SK-N-SH treated with all-trans-retinoic acid at 6 μM for 48 hours (cell line): ENCODE results near the gene SEMA5A.
"Not testable (repeated sequence)": the region's sequence is repeated elsewhere in the genome, so short reads cannot be mapped to it uniquely, and the experiment has no call there.

Source experiments
- ATAC-seq: fragments of 200-7000 bp; cut with Tn5 transposase; 3 replicates; pipeline ENCODE4 v1.9.1; 2020; ENCODE audit warnings: mild to moderate bottlenecking, moderate library complexity
- BACH2 ChIP-seq: fragments of 250-450 bp; sonication (Bioruptor Pico); IDR thresholded peaks from 2 replicates; pipeline ENCODE4 v1.9.0; 2021; ENCODE audit warnings: mild to moderate bottlenecking, borderline replicate concordance
- CSDC2 ChIP-seq: fragments of 250-450 bp; sonication (Bioruptor Pico); IDR thresholded peaks from 2 replicates; pipeline ENCODE4 v1.5.0; 2020; ENCODE audit warnings: mild to moderate bottlenecking, moderate library complexity
- ESRRG ChIP-seq: fragments of 250-450 bp; sonication (Bioruptor Pico); IDR thresholded peaks from 2 replicates; pipeline ENCODE4 v1.6.1; 2021; ENCODE audit warnings: mild to moderate bottlenecking
- GLIS3 ChIP-seq: fragments of 250-450 bp; sonication (Bioruptor Pico); IDR thresholded peaks from 2 replicates; pipeline ENCODE4 v1.5.0; 2020; ENCODE audit warnings: mild to moderate bottlenecking, moderate library complexity
- ISL1 ChIP-seq: fragments of 250-450 bp; sonication (Bioruptor Pico); IDR thresholded peaks from 2 replicates; pipeline ENCODE4 v2.1.2; 2022; ENCODE audit warnings: mild to moderate bottlenecking, moderate library complexity
- OSR1 ChIP-seq: fragments of 250-450 bp; sonication (Bioruptor Pico); IDR thresholded peaks from 2 replicates; pipeline ENCODE4 v1.8.0; 2022; ENCODE audit warnings: moderate library complexity, mild to moderate bottlenecking, inconsistent platforms
- PPARA ChIP-seq: fragments of 250-450 bp; sonication (Bioruptor Pico); IDR thresholded peaks from 2 replicates; pipeline ENCODE4 v1.5.0; 2020; ENCODE audit warnings: mild to moderate bottlenecking, borderline replicate concordance
- RARB ChIP-seq: fragments of 250-450 bp; sonication (Bioruptor Pico); IDR thresholded peaks from 2 replicates; pipeline ENCODE4 v1.8.0; 2021; ENCODE audit warnings: mild to moderate bottlenecking, moderate library complexity
- SNAI2 ChIP-seq: fragments of 250-450 bp; sonication (Bioruptor Pico); IDR thresholded peaks from 2 replicates; pipeline ENCODE4 v1.5.0; 2020; ENCODE audit warnings: mild to moderate bottlenecking, moderate library complexity
- TCF4 ChIP-seq: fragments of 250-450 bp; sonication (Bioruptor Pico); IDR thresholded peaks from 2 replicates; pipeline ENCODE4 v1.8.0; 2021; ENCODE audit warnings: mild to moderate bottlenecking, moderate library complexity, borderline replicate concordance
- TOX ChIP-seq: fragments of 250-450 bp; sonication (Bioruptor Pico); IDR thresholded peaks from 2 replicates; pipeline ENCODE4 v1.8.0; 2021; ENCODE audit warnings: mild to moderate bottlenecking, moderate library complexity, borderline replicate concordance
- ZC3H10 ChIP-seq: fragments of 250-450 bp; sonication (Bioruptor Pico); IDR thresholded peaks from 2 replicates; pipeline ENCODE4 v1.5.1; 2021; ENCODE audit warnings: mild to moderate bottlenecking, moderate library complexity
- ZFP3 ChIP-seq: fragments of 250-450 bp; sonication (Bioruptor Pico); IDR thresholded peaks from 2 replicates; pipeline ENCODE4 v1.5.0; 2020; ENCODE audit warnings: mild to moderate bottlenecking, moderate library complexity
- ZFP30 ChIP-seq: fragments of 450-650 bp; formaldehyde crosslinking; IDR thresholded peaks from 2 replicates; pipeline ENCODE4 v1.5.0; 2022; ENCODE audit warnings: mild to moderate bottlenecking, moderate library complexity
- ZNF565 ChIP-seq: fragments of 450-650 bp; formaldehyde crosslinking; conservative IDR thresholded peaks from 2 replicates; pipeline ENCODE4 v1.5.0; 2020; ENCODE audit warnings: low read depth, mild to moderate bottlenecking, moderate library complexity
- ZNF70 ChIP-seq: fragments of 450-650 bp; formaldehyde crosslinking; IDR thresholded peaks from 2 replicates; pipeline ENCODE4 v1.5.0; 2020; ENCODE audit warnings: mild to moderate bottlenecking, moderate library complexity
- ZNF8 ChIP-seq: fragments of 450-650 bp; formaldehyde crosslinking; IDR thresholded peaks from 2 replicates; pipeline ENCODE4 v1.5.0; 2020; ENCODE audit warnings: mild to moderate bottlenecking, moderate library complexity
- TF ChIP-seq, protein P1 (sequence below): fragments of 250-450 bp; sonication (Bioruptor Pico); IDR thresholded peaks from 2 replicates; pipeline ENCODE4 v1.5.0; 2020; ENCODE audit warnings: mild to moderate bottlenecking, moderate library complexity
- TF ChIP-seq, protein P2 (sequence below): fragments of 250-450 bp; sonication (Bioruptor Pico); IDR thresholded peaks from 2 replicates; pipeline ENCODE4 v1.8.0; 2021; ENCODE audit warnings: low read depth, mild to moderate bottlenecking, moderate library complexity, borderline replicate concordance
- TF ChIP-seq, protein P3 (sequence below): fragments of 250-450 bp; sonication (Bioruptor Pico); IDR thresholded peaks from 2 replicates; pipeline ENCODE4 v1.5.1; 2020; ENCODE audit warnings: low read depth, mild to moderate bottlenecking, moderate library complexity
- TF ChIP-seq, protein P4 (sequence below): fragments of 250-450 bp; sonication (Bioruptor Pico); IDR thresholded peaks from 2 replicates; pipeline ENCODE4 v1.5.1; 2021; ENCODE audit warnings: mild to moderate bottlenecking, moderate library complexity
- TF ChIP-seq, protein P5 (sequence below): fragments of 250-450 bp; sonication (Bioruptor Pico); IDR thresholded peaks from 2 replicates; pipeline ENCODE4 v1.8.0; 2020; ENCODE audit warnings: mild to moderate bottlenecking, moderate library complexity, borderline replicate concordance

Gene SEMA5A

DNA sequence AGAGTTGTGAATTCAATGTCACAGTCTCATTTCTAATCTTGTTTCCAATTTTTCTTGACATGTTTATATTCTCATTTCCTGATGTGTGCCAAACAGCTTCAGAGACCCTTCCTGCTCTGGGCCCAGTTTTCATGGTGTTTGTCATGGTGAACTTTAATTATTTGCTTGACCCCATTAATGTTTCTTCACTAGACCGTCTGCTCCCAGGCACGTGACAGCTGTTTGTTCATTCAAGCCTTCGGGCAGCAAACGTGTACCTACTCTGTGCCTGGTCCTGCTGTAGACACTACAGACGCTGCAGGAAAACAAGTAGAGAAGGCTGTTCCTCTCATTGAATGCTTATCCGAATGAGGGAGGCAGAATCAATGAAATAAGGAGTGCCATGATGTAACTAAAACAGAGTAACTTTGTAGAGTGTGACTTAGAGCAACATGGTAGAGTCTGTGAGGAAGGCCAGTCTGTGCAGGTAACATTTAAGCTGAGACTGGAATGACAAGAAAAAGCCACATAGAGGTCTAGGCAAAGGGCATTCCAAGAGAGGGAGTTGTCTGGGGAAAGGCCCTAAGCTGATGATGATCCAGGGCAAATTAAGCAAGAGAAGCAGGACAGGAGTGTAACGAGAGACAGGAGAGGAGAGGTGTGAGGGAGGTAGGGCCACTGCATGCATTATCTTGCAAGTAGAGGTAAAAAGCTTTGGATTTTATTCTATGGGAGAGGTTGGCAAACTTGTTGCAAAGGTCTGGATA is 191.4 kb downstream of the SEMA5A start:
- TF ChIP-seq GLIS3 (CRISPR knock-in tag) (no peak), ESRRG (no peak), RARB (CRISPR knock-in tag) (no peak), ZNF565 (CRISPR knock-in tag) (no peak), BACH2 (CRISPR knock-in tag) (no peak), TCF4 (CRISPR knock-in tag) (no peak), CSDC2 (CRISPR knock-in tag) (no peak), TOX (no peak), ZFP3 (no peak), OSR1 (CRISPR knock-in tag) (no peak), ZFP30 (no peak)
- TF ChIP-seq, protein P1, sequence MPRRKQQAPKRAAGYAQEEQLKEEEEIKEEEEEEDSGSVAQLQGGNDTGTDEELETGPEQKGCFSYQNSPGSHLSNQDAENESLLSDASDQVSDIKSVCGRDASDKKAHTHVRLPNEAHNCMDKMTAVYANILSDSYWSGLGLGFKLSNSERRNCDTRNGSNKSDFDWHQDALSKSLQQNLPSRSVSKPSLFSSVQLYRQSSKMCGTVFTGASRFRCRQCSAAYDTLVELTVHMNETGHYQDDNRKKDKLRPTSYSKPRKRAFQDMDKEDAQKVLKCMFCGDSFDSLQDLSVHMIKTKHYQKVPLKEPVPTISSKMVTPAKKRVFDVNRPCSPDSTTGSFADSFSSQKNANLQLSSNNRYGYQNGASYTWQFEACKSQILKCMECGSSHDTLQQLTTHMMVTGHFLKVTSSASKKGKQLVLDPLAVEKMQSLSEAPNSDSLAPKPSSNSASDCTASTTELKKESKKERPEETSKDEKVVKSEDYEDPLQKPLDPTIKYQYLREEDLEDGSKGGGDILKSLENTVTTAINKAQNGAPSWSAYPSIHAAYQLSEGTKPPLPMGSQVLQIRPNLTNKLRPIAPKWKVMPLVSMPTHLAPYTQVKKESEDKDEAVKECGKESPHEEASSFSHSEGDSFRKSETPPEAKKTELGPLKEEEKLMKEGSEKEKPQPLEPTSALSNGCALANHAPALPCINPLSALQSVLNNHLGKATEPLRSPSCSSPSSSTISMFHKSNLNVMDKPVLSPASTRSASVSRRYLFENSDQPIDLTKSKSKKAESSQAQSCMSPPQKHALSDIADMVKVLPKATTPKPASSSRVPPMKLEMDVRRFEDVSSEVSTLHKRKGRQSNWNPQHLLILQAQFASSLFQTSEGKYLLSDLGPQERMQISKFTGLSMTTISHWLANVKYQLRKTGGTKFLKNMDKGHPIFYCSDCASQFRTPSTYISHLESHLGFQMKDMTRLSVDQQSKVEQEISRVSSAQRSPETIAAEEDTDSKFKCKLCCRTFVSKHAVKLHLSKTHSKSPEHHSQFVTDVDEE (CRISPR knock-in tag), result no peak
- TF ChIP-seq, protein P2, sequence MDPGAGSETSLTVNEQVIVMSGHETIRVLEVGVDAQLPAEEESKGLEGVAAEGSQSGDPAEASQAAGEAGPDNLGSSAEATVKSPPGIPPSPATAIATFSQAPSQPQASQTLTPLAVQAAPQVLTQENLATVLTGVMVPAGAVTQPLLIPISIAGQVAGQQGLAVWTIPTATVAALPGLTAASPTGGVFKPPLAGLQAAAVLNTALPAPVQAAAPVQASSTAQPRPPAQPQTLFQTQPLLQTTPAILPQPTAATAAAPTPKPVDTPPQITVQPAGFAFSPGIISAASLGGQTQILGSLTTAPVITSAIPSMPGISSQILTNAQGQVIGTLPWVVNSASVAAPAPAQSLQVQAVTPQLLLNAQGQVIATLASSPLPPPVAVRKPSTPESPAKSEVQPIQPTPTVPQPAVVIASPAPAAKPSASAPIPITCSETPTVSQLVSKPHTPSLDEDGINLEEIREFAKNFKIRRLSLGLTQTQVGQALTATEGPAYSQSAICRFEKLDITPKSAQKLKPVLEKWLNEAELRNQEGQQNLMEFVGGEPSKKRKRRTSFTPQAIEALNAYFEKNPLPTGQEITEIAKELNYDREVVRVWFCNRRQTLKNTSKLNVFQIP (CRISPR knock-in tag), result no peak
- TF ChIP-seq, protein P3, sequence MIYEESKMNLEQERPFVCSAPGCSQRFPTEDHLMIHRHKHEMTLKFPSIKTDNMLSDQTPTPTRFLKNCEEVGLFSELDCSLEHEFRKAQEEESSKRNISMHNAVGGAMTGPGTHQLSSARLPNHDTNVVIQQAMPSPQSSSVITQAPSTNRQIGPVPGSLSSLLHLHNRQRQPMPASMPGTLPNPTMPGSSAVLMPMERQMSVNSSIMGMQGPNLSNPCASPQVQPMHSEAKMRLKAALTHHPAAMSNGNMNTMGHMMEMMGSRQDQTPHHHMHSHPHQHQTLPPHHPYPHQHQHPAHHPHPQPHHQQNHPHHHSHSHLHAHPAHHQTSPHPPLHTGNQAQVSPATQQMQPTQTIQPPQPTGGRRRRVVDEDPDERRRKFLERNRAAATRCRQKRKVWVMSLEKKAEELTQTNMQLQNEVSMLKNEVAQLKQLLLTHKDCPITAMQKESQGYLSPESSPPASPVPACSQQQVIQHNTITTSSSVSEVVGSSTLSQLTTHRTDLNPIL (CRISPR knock-in tag), result no peak
- TF ChIP-seq, protein P4, sequence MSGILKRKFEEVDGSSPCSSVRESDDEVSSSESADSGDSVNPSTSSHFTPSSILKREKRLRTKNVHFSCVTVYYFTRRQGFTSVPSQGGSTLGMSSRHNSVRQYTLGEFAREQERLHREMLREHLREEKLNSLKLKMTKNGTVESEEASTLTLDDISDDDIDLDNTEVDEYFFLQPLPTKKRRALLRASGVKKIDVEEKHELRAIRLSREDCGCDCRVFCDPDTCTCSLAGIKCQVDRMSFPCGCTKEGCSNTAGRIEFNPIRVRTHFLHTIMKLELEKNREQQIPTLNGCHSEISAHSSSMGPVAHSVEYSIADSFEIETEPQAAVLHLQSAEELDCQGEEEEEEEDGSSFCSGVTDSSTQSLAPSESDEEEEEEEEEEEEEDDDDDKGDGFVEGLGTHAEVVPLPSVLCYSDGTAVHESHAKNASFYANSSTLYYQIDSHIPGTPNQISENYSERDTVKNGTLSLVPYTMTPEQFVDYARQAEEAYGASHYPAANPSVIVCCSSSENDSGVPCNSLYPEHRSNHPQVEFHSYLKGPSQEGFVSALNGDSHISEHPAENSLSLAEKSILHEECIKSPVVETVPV (CRISPR knock-in tag), result no peak
- TF ChIP-seq, protein P5, sequence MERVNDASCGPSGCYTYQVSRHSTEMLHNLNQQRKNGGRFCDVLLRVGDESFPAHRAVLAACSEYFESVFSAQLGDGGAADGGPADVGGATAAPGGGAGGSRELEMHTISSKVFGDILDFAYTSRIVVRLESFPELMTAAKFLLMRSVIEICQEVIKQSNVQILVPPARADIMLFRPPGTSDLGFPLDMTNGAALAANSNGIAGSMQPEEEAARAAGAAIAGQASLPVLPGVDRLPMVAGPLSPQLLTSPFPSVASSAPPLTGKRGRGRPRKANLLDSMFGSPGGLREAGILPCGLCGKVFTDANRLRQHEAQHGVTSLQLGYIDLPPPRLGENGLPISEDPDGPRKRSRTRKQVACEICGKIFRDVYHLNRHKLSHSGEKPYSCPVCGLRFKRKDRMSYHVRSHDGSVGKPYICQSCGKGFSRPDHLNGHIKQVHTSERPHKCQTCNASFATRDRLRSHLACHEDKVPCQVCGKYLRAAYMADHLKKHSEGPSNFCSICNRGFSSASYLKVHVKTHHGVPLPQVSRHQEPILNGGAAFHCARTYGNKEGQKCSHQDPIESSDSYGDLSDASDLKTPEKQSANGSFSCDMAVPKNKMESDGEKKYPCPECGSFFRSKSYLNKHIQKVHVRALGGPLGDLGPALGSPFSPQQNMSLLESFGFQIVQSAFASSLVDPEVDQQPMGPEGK, result no peak
- no peak for ATAC-seq

DNA sequence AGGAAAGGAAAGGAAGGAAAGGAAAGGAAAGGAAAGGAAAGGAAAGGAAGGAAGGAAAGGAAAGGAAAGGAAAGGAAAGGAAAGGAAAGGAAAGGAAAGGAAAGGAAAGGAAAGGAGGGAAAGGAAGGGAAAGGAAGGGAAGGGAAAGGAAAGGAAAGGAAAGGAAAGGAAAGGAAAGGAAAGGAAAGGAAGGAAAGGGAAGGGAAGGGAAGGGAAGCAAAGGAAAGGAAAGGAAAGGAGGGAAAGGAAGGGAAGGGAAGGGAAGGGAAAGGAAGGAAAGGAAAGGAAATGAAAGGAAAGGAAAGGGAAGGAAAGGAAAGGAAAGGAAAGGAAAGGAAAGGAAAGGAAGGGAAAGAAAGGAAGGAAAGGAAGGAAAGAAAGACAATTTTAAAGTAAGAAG is 192.8 kb downstream of the SEMA5A start:
- not testable (repeated sequence) for ATAC-seq

DNA sequence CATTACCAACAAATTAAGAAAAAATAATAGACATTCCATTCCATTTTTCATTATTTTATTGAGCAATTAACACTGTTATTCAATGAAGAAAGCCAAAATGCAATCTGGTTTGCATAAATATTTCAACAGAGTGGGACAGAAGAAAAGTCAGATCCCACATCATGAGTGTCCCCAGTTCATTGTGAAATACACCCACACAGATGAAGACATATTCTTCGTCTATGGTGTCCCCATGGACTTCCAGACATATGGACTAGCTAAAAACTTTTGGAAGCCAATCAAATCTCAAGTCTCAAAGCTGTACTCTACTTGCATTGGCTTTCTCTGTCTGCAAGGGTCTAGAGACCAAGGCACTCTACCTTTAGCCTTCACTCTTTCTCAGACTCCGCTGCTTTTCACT is 194.3 kb downstream of the SEMA5A start:
- TF ChIP-seq ZNF565 (CRISPR knock-in tag) (no peak), ZNF70 (CRISPR knock-in tag) (no peak), ESRRG (no peak), CSDC2 (CRISPR knock-in tag) (no peak), TCF4 (CRISPR knock-in tag) (no peak), ZC3H10 (CRISPR knock-in tag) (no peak), ISL1 (no peak), TOX (no peak), ZFP3 (no peak), BACH2 (CRISPR knock-in tag) (no peak), RARB (CRISPR knock-in tag) (no peak), ZNF8 (CRISPR knock-in tag) (no peak), SNAI2 (no peak), OSR1 (CRISPR knock-in tag) (no peak), PPARA (CRISPR knock-in tag) (no peak), GLIS3 (CRISPR knock-in tag) (no peak)
- TF ChIP-seq, protein P5, result no peak

More for the DNA sequence above, 194.3 kb downstream of the SEMA5A start:
- no peak for ATAC-seq
